Ishikawa (cell line): ENCODE measurements around the gene MACROD2.

Experiments
- CEBPB ChIP-seq: IDR thresholded peaks from 2 replicates; pipeline ENCODE4 v1.6.1; 2012
- CREB1 ChIP-seq: IDR thresholded peaks from 2 replicates; pipeline ENCODE4 v1.6.1; 2012; ENCODE audit warnings: low read depth
- EGR1 ChIP-seq: IDR thresholded peaks from 2 replicates; pipeline ENCODE4 v1.6.1; 2012
- EP300 ChIP-seq: IDR thresholded peaks from 2 replicates; pipeline ENCODE4 v1.6.1; 2012; ENCODE audit warnings: borderline replicate concordance
- FOXM1 ChIP-seq: IDR thresholded peaks from 2 replicates; pipeline ENCODE4 v1.6.1; 2012; ENCODE audit warnings: low read depth, borderline replicate concordance
- MAX ChIP-seq: IDR thresholded peaks from 2 replicates; pipeline ENCODE4 v1.6.1; 2012
- NFIC ChIP-seq: IDR thresholded peaks from 2 replicates; pipeline ENCODE4 v1.6.1; 2012
- RAD21 ChIP-seq: IDR thresholded peaks from 2 replicates; pipeline ENCODE4 v1.6.1; 2012; ENCODE audit warnings: low read depth
- REST ChIP-seq: IDR thresholded peaks from 2 replicates; pipeline ENCODE4 v1.6.1; 2012; ENCODE audit warnings: low read depth, mild to moderate bottlenecking
- TAF1 ChIP-seq: IDR thresholded peaks from 2 replicates; pipeline ENCODE4 v1.6.1; 2012; ENCODE audit warnings: low read depth, mild to moderate bottlenecking
- TCF12 ChIP-seq: IDR thresholded peaks from 2 replicates; pipeline ENCODE4 v1.6.1; 2012; ENCODE audit warnings: low read depth
- TEAD4 ChIP-seq: IDR thresholded peaks from 2 replicates; pipeline ENCODE4 v1.6.1; 2012
- USF1 ChIP-seq: IDR thresholded peaks from 2 replicates; pipeline ENCODE4 v1.6.1; 2012
- YY1 ChIP-seq: IDR thresholded peaks from 2 replicates; pipeline ENCODE4 v1.6.1; 2012; ENCODE audit warnings: low read depth
- ZBTB7A ChIP-seq: IDR thresholded peaks from 2 replicates; pipeline ENCODE4 v1.6.1; 2012; ENCODE audit warnings: low read depth

MACROD2 gene

GRCh38 chr20:14765370-14765701 is 770.0 kb downstream of the MACROD2 start:
- TF ChIP-seq ZBTB7A = no peak
- no peak for TF ChIP-seq USF1

GRCh38 chr20:14773486-14773885 is 778.2 kb downstream of the MACROD2 start:
- TF ChIP-seq TEAD4 (no peak), FOXM1 (no peak), CREB1 (no peak), CEBPB (no peak), MAX (no peak), REST (no peak), RAD21 (no peak), EP300 (no peak), TCF12 (no peak), EGR1 (no peak), YY1 (no peak), USF1 (no peak), NFIC (no peak), ZBTB7A (no peak), TAF1 (no peak)

- TF ChIP-seq CREB1 = no peak
- no peak for TF ChIP-seq RAD21
- TF ChIP-seq TCF12 = no peak
- no peak for TF ChIP-seq CEBPB
- no peak for TF ChIP-seq USF1
- no peak for TF ChIP-seq FOXM1
- no peak for TF ChIP-seq YY1
- no peak for TF ChIP-seq EP300
- no peak for TF ChIP-seq REST
- no peak for TF ChIP-seq MAX
- no peak for TF ChIP-seq NFIC
Observed at GRCh38 chr20:14775778-14776177, 780.5 kb downstream of the MACROD2 start.

- TF ChIP-seq FOXM1 (no peak), MAX (no peak), EP300 (no peak), EGR1 (no peak), NFIC (no peak), CEBPB (no peak), RAD21 (no peak), ZBTB7A (no peak), CREB1 (no peak), TCF12 (no peak), TEAD4 (no peak), REST (no peak), TAF1 (no peak)
Observed at GRCh38 chr20:14777591-14777990, 782.3 kb downstream of the MACROD2 start.

GRCh38 chr20:14778096-14778495 is 782.8 kb downstream of the MACROD2 start:
- no peak for TF ChIP-seq CEBPB
- no peak for TF ChIP-seq EGR1
- TF ChIP-seq RAD21 = no peak
- no peak for TF ChIP-seq CREB1
- no peak for TF ChIP-seq REST
- TF ChIP-seq MAX = no peak
- TF ChIP-seq TCF12 = no peak
- no peak for TF ChIP-seq FOXM1
- no peak for TF ChIP-seq ZBTB7A
- TF ChIP-seq TEAD4 = no peak
- TF ChIP-seq USF1 = no peak
- no peak for TF ChIP-seq YY1
